Endothelial cell of umbilical vein (primary cell): ENCODE measurements around the gene HTR6. TPM values are rescaled to one million over a fixed set of nuclear protein-coding genes. Genes with fewer than 3 reads are reported as not detected.

Source experiments
- BruUV-seq: library from RNA; stranded (reverse); fragments of 400-500 nt; replicated peaks from 2 replicates; lab custom pipeline; 2021; lab: Mats Ljungman, UMichigan
- CTCF ChIA-PET: fragments of 300-600, 350-600 bp; sonication (Branson Sonifier 250); formaldehyde crosslinking; loops from one replicate; lab custom pipeline; 2021; ENCODE audit warnings: antibody characterized with exemption, inconsistent platforms; lab: Charles Lee
- POLR2A ChIA-PET: fragments of 300-600, 350-600 bp; sonication (Branson Sonifier 250); formaldehyde crosslinking; loops from one replicate; lab custom pipeline; 2021; ENCODE audit warnings: antibody characterized with exemption, inconsistent platforms; lab: Charles Lee
- DNase-seq: peaks from one replicate; pipeline ENCODE4 v3.0.0-alpha.2; 2011; ENCODE audit warnings: low read depth, low spot score
- FAIRE-seq: peaks from 2 replicates; lab custom pipeline; 2011; peaks lifted over from hg19 to GRCh38; lab: Jason Lieb, UNC
- H2AFZ ChIP-seq: 2 replicates; pipeline ENCODE4 v1.6.0; 2012; ENCODE audit warnings: low read depth, low read length, control low read depth, inconsistent platforms
- H3K27ac ChIP-seq: 2 replicates; pipeline ENCODE4 v1.5.1; 2011; ENCODE audit warnings: low read depth, mild to moderate bottlenecking, control low read depth, low read length, moderate library complexity; ENCODE audit not compliant: insufficient read depth
- H3K27me3 ChIP-seq, 2 experiments: 2 replicates each; pipeline versions ENCODE4 v1.6.0 to v1.6.1; 2011; ENCODE audit warnings: low read length in 2 of 2, mixed read lengths in 1 of 2; ENCODE audit not compliant: control insufficient read depth in 2 of 2, insufficient read depth in 2 of 2
- H3K36me3 ChIP-seq, 2 experiments: 2 replicates in 1 of 2; 3 replicates in 1 of 2; pipeline ENCODE4 v1.5.1; 2011; ENCODE audit warnings: low read length in 2 of 2, mild to moderate bottlenecking in 1 of 2, moderate library complexity in 1 of 2; ENCODE audit not compliant: control insufficient read depth in 2 of 2, insufficient read depth in 2 of 2; ENCODE audit errors: extremely low read depth in 1 of 2
- H3K4me1 ChIP-seq: 3 replicates; pipeline ENCODE4 v1.5.1; 2011; ENCODE audit warnings: mild to moderate bottlenecking, low read length; ENCODE audit not compliant: control insufficient read depth, insufficient read depth; ENCODE audit errors: extremely low read depth
- H3K4me2 ChIP-seq: 2 replicates; pipeline ENCODE4 v1.6.1; 2011; ENCODE audit warnings: low read length, control low read depth, mixed read lengths; ENCODE audit not compliant: insufficient read depth
- H3K4me3 ChIP-seq, 3 experiments: fragments of 200-600 bp in 1 of 3; sonication (generic), shearing (Covaris generic) in 1 of 3; replicated peaks in 1 of 3; 2 replicates each; pipeline ENCODE4 v1.5.1; 2011 to 2016; ENCODE audit warnings: control low read depth in 3 of 3, low read length in 3 of 3, mild to moderate bottlenecking in 2 of 3, inconsistent platforms in 1 of 3, low read depth in 1 of 3, moderate library complexity in 1 of 3; ENCODE audit not compliant: insufficient read depth in 1 of 3
- H3K79me2 ChIP-seq: 2 replicates; pipeline ENCODE4 v1.6.0; 2012; ENCODE audit warnings: low read length, inconsistent platforms; ENCODE audit not compliant: control insufficient read depth, insufficient read depth
- H3K9ac ChIP-seq: replicated peaks from 2 replicates; pipeline ENCODE3; 2011; ENCODE audit warnings: low read length, control low read depth; ENCODE audit not compliant: insufficient read depth; ENCODE audit errors: extremely low read depth
- H3K9me1 ChIP-seq: replicated peaks from 3 replicates; pipeline ENCODE4 v1.6.0; 2011; ENCODE audit warnings: mild to moderate bottlenecking, low read length; ENCODE audit not compliant: control insufficient read depth, insufficient read depth; ENCODE audit errors: extremely low read depth
- H3K9me3 ChIP-seq: replicated peaks from 2 replicates; pipeline ENCODE4 v1.5.1; 2012; ENCODE audit warnings: low read length, inconsistent platforms; ENCODE audit not compliant: control insufficient read depth, insufficient read depth
- H4K20me1 ChIP-seq: replicated peaks from 2 replicates; pipeline ENCODE3; 2011; ENCODE audit warnings: mild to moderate bottlenecking, low read length; ENCODE audit not compliant: control insufficient read depth, insufficient read depth; ENCODE audit errors: extremely low read depth
- CTCF ChIP-seq, 2 donors: IDR thresholded peaks; 1 replicate in 1 of 2; 2 replicates in 1 of 2; pipeline ENCODE4 v1.5.1; 2011; ENCODE audit warnings: low read length in 2 of 2, mild to moderate bottlenecking in 2 of 2, moderate library complexity in 2 of 2, control low read depth in 1 of 2, inconsistent platforms in 1 of 2, low read depth in 1 of 2; ENCODE audit not compliant: insufficient read depth in 1 of 2; ENCODE audit errors: extremely low read depth in 1 of 2
- EZH2 ChIP-seq: IDR thresholded peaks from 2 replicates; pipeline ENCODE4 v1.6.1; 2012; ENCODE audit warnings: borderline replicate concordance, low read depth, mild to moderate bottlenecking, moderate library complexity, low read length, inconsistent platforms; ENCODE audit not compliant: severe bottlenecking
- FOS ChIP-seq: IDR thresholded peaks from 2 replicates; pipeline ENCODE4 v1.6.1; 2011; ENCODE audit warnings: mild to moderate bottlenecking, low read length, moderate library complexity, borderline replicate concordance; ENCODE audit not compliant: insufficient read depth
- MAX ChIP-seq: IDR thresholded peaks from 2 replicates; pipeline ENCODE4 v1.6.1; 2011; ENCODE audit not compliant: insufficient read depth, insufficient read length
- POLR2A ChIP-seq: IDR thresholded peaks from 2 replicates; pipeline ENCODE4 v1.6.1; 2012; ENCODE audit warnings: low read depth, mild to moderate bottlenecking, control low read depth, low read length
- dilution Hi-C: fragments of 300-500 bp; cut with MboI; formaldehyde crosslinking; loops from one replicate; pipeline ENCODE4 v1.15.0; 2019; ENCODE audit warnings: low sequenced_read_pairs; ENCODE audit not compliant: extremely low pct_ligation_motif_present
- intact Hi-C: fragments of 100-400 bp; cut with micrococcal nuclease; formaldehyde crosslinking; loops from one replicate; pipeline ENCODE4 v1.10.0; 2022
- polyA plus RNA-seq, 4 experiments: library from polyadenylated mRNA; depleted of rRNA in 3 of 4; stranded (reverse) in 3 of 4; unstranded in 1 of 4; fragments of >200 nt; gene quantifications; 2 replicates each; pipeline versions ENCODE4 v1.2.1 to v1.2.3, GENCODE V29; 2011 to 2012; ENCODE audit warnings: missing spikeins in 1 of 4
- total RNA-seq: library from RNA; stranded (reverse); gene quantifications from 2 replicates; pipeline ENCODE4 v1.2.3, GENCODE V29; 2021

The HTR6 gene
- total and polyA plus RNA-seq, 2 donors (not counting 3 experiments of a cell fraction or from before 2014, with no cell fraction given) = not detected

GRCh38 chr1:19623523-19623922, 41.2 kb upstream of the HTR6 start:
- intact Hi-C loops = no loop called here
- H3K79me2 ChIP-seq = peaks cover 22% of the 10 kb centered on the region
- FAIRE-seq = no peak
- dilution Hi-C loops = no loop called here
- no peak overlapping the region for H3K4me2 ChIP-seq
- no peaks in the 10 kb centered on the region for H4K20me1 ChIP-seq
- H3K27ac ChIP-seq = no peak overlapping the region
- no TSS peak for BruUV-seq
- no peaks in the 10 kb centered on the region for H3K9me3 ChIP-seq
- DNase-seq = no peak
- H3K9me1 ChIP-seq = no peaks in the 10 kb centered on the region
- no peak overlapping the region for H3K9ac ChIP-seq
- no peaks in the 10 kb centered on the region for H3K27me3 ChIP-seq
- no peak overlapping the region for H2AFZ ChIP-seq
- TF ChIP-seq EZH2 (no peak), FOS (no peak), CTCF (IDR thresholded peaks at IDR 0.05; ENCODE audit: extremely low read depth in 1 of 2, insufficient read depth in 1 of 2, low read depth in 1 of 2, low read length in 2 of 2) (no peak), POLR2A (no peak), MAX (no peak)
- peaks cover 8 to 10% of the 10 kb centered on the region in 2 experiments for H3K36me3 ChIP-seq
- ChIA-PET POLR2A (no interaction called here), CTCF (no interaction called here)
- no peaks in the 10 kb centered on the region for H3K4me1 ChIP-seq
- H3K4me3 ChIP-seq = no peak overlapping the region
